Measurements from ENCODE around the gene KLF17.

KLF17 gene

GRCh38 chr1:44094047-44094446 is 24.6 kb upstream of the KLF17 start:
- TF ChIP-seq CTCF (IDR thresholded peaks at IDR 0.05) = no peak

- TF ChIP-seq CTCF (IDR thresholded peaks at IDR 0.05) = no peak
Observed at GRCh38 chr1:44100183-44100868, 18.3 kb upstream of the KLF17 start.

- TF ChIP-seq CTCF (IDR thresholded peaks at IDR 0.05) = no peak
Observed at GRCh38 chr1:44101328-44101727, 17.3 kb upstream of the KLF17 start.

GRCh38 chr1:44103270-44104131 is 15.1 kb upstream of the KLF17 start:
- TF ChIP-seq CTCF (IDR thresholded peaks at IDR 0.05) = no peak

GRCh38 chr1:44105810-44106209 is 12.8 kb upstream of the KLF17 start:
- no peak for TF ChIP-seq CTCF (IDR thresholded peaks at IDR 0.05)

- TF ChIP-seq CTCF (IDR thresholded peaks at IDR 0.05) = no peak
Observed at GRCh38 chr1:44108241-44108640, 10.4 kb upstream of the KLF17 start.

- TF ChIP-seq CTCF (IDR thresholded peaks at IDR 0.05) = no peak
Observed at GRCh38 chr1:44108971-44109370, 9.7 kb upstream of the KLF17 start.

Data from LNCAP (cell line).